ENCODE data around the gene STOX2.

DNA sequence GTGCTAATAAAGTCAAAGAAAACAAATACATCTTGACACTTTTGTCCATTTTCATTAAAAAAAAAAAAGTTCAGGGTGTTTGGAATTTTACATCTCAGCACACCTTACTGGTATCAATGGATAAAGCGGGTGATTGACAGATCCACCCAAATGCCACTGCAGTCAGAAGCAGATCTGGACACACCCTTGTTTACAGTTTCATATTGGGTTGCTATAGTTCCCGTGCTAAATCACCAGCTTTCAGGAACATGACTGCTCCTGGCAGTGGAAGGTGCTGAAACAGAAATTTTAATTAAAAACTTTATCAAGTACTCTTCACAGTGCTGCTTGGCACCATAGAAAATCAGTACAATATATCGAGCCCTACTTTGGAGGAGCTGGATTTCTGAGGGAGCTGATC, 116.3 kb downstream of the STOX2 start:
- no peak for TF ChIP-seq POLR2A (IDR thresholded peaks at IDR 0.05)
- no peak for TF ChIP-seq CTCF (IDR thresholded peaks at IDR 0.05)
